ENCODE data around the gene KRAS.
"Not testable (repeated sequence)": the region's sequence is repeated elsewhere in the genome, so short reads cannot be mapped to it uniquely, and the experiment has no call there.

The KRAS gene

GRCh38 chr12:25250744-25251730 is at the start of gene KRAS:
Gene KRAS (minus strand): TSS chr12:25250929.
- DNase-seq = peak; percentile 32

GRCh38 chr12:25296381-25296780 is 45.7 kb upstream of the KRAS start:
- no peak for DNase-seq

DNA sequence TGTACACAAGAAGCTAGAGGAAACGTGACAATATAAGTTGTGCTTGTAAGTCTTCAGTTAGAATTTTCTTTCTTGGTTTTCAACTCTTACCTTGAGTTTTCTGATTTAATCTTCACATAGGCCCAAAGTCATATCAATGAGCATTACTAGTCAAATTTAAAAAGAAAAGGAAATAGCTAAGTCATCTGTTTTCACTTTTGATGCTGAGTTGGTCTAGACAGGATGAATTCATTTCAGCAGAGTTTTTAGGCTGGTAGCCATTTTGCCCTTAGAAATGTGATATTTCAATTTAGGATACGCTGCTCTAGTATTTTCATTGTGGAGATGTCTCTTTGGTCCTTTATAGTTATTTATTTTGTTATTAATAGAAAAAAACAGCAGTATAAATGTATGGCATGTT is 44.6 kb upstream of the KRAS start:
- DNase-seq = no peak

DNA sequence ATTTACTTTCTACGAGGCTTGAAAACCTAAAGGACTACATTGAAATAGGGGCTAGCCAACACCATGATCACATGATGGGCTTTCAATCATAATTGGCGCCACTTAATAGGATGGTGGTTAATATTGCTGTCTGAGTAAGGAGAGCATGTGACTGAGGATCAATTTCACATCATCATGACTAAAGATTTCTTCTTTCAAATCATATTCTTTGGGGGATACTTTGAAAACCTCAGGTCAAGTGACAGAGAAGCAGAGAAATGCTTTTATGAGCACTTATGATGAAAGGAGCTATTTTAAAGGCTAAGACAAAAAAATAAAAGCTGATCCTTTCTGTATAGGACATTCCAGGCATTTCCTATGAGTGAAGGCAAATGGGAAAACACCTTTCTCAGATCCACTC is 42.9 kb upstream of the KRAS start:
- no peak for DNase-seq

DNA sequence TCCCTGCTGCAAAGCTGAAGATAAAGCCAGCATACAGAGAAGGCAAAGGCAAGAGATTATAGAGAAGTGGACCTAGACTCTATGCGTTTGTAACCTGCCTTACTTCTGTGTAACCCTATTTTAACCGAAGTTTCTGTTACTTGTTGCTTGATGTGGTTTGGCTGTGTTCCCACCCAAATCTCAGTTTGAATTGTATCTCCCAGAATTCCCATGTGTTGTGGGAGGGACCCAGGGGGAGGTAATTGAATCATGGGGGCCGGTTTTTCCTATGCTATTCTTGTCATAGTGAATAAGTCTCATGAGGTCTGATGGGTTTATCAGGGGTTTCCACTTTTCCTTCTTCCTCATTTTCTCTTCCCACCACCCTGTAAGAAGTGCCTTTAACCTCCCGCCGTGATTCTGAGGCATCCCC is 42.1 kb upstream of the KRAS start:
- not testable (repeated sequence) for DNase-seq

- DNase-seq = no peak
Measured at GRCh38 chr12:25287610-25288009, 36.9 kb upstream of the KRAS start.

DNA sequence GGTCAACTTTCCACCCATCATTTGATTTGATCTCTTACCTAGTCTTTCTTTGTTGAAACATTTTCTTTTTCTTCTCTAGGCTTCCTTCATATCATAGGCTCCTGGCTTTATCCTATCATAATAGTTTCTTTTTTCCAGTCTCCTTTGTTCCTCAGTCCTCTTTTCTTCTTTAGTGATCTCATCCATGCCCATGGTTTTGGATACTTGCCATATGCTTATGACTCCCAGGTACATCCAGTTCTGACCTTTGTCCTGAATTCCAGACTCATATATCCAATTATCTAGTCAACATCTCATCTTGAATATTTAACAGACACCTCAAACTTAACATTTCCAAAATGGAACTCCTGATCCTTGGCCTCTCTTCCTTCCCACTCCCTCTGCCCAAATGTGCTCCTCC is 36.1 kb upstream of the KRAS start:
- no peak for DNase-seq

GRCh38 chr12:25284024-25284423 is 33.3 kb upstream of the KRAS start:
- DNase-seq = no peak

DNA sequence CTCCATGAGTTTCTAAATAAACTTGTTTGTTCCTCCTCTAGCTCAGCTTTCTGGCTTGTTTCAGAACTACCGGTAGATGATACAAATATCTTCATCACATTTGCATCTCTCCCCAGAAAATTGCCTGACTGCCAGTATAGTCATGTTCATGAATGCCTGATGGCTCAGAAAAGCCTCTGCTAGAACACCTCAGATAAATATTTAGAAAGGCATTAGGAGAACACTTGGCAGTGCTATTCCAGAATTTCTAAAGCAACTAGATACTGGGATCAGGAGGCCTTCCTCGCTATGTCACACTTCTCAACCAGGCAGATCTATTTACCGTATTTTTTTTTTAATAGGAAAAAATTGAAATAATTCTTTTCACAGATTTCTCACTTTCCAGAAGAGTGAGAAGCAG is 32.3 kb upstream of the KRAS start:
- DNase-seq = no peak

DNA sequence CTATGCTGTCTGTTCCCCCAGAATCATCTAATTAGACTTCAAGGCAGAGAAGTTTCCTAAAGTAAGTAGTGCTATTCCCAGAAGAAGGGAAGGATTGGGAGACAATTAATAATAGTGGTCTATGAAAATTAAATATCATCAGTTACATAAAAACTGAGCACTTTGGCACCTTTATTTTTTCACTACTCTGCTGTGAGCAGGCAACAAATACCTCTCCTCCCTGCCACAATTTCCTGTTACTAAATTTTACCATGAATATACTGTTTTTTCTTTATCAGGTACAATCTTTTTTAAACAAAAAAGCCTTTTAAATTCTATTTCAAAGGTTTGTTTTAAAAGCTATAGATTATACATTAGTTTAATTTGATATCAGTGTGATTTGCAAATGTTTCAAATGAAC is 29.4 kb upstream of the KRAS start:
- no peak for DNase-seq

DNA sequence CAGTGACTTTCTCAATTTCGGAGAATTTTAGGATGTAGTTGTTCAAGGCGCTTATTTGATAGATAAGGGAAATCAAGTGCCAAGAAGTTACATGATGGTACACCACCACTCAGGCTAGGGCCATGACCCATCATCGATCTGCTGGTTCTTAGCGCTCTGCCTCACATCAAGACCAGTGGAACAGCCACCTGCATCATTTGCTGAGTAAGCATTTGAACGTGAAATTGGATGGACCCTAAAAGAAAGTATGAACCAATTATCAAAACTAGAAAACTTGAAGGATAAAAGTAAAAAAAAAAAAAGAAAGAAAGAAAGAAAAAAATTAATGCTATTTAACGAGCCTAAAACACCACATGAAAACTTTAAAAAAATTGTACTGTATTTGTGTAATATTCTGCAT is 27.5 kb upstream of the KRAS start:
- no peak for DNase-seq

GRCh38 chr12:25276199-25276937 is 25.6 kb upstream of the KRAS start:
- no peak for DNase-seq

- no peak for DNase-seq
Measured at GRCh38 chr12:25271486-25272098, 20.9 kb upstream of the KRAS start.

GRCh38 chr12:25269701-25270100 is 19.0 kb upstream of the KRAS start:
- no peak for DNase-seq

GRCh38 chr12:25266497-25266896 is 15.8 kb upstream of the KRAS start:
- no peak for DNase-seq

DNA sequence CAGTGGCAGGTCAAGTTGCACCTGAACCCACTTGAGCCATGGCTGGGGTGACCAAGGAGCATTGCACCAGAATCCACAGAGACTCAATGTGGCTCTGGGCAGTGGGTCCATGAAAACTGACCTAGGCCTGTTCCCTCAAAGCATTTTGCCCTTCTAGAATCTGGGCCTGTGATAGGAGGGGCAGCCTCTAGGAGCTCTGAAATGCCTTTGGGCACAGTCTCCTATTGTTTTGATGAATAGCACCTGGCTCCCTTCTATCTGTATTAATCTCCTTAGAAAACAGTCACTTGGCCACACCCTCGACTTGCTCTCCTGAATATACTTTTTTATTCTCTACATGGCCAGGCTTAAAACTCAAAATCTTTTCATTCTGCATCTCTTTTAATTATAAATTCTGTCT is 14.1 kb upstream of the KRAS start:
- no peak for DNase-seq

- DNase-seq = no peak
Measured at GRCh38 chr12:25264114-25264513, 13.4 kb upstream of the KRAS start.

DNA sequence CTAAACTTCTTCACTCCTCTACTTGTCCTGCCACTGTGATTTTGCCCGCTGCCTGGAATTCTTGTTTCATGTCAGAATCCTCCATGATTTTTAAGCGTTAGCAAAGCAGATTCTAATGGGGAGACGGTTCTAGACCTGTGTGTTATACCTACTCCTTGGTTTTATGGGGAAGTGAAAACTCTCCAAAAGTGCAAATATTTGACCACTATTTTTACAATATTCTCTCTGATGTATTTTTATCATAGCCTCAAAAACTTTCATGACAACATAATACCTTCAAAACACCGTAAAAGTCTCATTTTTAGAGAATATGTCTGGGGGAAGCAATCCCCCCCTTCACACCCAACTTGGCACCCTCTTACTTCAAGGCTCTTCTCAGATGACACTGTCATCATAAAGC is 12.9 kb upstream of the KRAS start:
- DNase-seq = no peak

GRCh38 chr12:25262389-25263074 is 11.8 kb upstream of the KRAS start:
- no peak for DNase-seq

GRCh38 chr12:25257590-25258324 is 7.0 kb upstream of the KRAS start:
- no peak for DNase-seq

DNA sequence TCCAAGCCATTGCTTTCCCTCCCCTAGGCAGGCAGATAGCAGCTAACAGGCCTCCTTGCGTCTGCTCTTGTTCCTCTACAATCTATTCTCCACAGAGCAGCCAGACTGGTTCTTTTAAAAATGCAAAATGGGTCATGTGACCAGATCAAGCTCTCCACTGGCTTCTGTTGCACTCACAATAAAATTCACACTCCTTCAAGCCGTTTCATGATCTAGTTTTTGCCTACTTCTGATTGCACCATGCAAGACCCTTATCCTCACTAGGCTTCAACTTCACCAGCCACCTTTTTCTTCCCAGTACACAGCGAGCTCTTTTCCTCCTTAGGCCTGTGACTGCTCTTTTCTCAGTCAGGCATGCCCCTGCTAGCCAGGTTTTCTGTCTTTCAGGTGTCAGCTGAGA is 6.1 kb upstream of the KRAS start:
- DNase-seq = no peak

DNA sequence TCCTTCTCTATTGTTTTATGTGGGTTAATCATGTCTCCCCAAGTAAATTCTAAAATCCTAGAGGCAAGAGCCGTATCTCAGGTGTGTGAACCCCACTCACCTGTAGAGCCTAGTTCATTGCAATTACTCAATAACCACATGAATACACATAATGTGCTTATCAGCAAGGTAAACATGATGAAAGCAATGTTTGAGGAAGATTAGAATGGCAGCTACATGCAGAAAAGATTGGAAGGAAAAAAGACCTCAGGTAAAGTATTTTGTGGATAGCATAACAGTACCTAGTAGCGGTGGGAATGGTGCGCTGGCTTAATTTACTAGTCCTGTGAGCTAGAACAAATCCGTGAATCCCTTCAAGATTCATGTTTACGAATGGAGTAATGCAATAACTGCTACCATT is 5.3 kb upstream of the KRAS start:
- no peak for DNase-seq
